ENCODE data around the gene EFEMP1.

Gene EFEMP1

DNA sequence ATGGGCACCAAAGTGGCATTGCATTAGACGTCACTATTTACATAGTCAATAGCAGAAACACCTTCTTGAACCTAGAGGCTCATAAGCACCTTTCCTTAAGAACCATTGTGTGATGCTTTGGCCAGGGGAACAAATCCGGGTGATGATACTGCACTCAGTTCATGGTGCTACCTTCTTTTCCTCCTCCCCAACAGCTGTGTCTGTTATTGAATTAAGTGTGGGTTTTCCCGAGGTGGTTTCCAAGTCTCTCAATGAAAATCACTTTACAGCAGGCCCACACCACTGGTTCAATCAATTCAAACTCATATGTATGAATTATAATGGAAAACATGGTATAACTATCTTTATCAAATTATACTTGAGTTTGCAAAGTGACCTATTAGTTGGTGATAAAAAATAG lies 9.3 kb upstream of the EFEMP1 start:
- no peak for DNase-seq

DNA sequence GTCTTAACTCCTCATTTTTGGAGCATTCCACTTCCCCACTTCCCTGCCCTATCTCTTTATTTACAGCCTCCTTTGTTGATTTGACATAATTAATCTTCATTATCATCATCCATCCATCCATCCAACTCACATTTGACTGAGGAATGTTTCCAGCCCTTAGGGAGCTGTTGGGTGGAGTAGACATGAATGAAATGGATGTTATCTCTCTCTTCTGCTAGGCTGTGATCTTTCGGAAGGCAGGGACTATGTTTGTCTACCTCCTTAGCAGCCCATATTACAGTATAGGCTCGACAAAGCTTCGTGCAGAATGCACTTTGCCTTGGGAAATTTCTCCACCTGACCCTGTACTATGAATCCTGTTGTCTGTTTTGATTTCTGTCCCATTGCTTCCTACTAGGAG lies 7.7 kb upstream of the EFEMP1 start:
- no peak for DNase-seq

DNA sequence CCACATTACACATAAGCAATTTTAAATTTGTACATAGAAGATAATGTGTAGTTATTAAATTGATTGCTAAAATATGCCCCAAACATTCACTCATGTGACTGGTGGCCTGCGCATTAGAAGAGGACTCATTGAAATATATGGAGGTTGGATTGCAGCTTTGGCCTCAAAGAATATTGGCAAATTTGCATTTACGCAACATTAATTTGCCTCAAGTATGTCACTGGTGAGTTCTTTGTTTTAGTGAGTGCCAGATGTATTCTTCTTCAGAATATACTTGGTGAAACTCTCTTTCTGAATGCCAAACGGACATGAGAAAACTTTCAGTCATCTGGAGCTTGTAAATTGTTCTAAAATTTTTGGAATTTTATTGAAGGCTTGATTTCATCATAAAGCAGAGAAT lies 5.9 kb upstream of the EFEMP1 start:
- DNase-seq = no peak

DNA sequence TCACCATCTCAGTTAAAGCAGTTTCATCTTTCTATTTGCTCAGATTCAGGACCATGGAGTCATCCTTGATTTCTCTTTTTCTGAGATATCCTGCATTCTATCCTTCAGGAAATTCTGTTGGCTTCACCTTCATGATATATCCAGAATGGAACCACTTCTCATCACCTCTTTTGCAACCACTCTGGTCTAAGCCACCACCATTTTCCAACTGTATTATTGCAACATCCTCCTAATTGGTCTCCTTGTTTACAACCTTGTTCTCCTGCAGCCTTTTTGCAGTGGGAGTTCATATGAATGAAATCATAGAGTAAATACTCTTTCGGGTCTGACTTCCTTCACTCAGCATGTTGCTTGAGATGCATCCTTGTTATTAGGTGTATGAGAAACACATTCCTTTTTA lies 3.4 kb upstream of the EFEMP1 start:
- DNase-seq = no peak

DNA sequence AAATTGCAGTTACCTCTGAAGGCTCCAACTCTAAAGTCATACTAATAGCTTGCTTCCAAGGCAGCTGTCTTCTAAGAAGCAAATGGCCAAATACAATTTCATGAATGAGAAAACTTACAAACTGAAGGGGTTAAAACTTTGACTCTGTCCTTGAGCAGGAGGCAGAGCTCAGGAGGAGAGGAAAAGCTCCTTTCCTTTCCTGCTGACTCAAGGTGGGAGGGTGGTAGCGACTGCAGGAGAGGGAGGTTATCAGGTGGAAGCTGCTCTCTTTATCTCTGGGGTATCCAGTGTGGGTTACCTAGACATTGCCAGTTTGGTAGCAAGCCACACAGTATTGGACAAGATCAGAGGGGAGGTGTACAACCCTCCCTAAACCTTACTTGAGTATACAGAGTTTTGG lies 2.7 kb upstream of the EFEMP1 start:
- no peak for DNase-seq

DNA sequence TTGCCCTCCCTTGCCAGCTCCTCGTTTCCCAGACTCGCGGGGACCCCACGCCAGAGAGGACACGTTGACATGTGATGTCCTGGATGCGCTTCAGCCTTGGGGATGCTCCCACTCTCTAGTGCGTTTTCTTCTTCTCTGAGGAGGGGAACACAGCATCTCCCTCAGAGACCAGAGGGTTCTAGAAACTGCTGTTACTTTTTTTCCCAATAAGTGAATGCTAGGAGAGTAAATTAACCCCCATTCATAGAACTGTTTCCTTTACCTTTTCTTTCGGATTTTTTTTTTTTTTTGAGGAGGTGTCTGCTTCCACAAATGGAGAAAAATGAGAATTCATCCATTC lies 370 bp upstream of the EFEMP1 start:
- DNase-seq = no peak

DNA sequence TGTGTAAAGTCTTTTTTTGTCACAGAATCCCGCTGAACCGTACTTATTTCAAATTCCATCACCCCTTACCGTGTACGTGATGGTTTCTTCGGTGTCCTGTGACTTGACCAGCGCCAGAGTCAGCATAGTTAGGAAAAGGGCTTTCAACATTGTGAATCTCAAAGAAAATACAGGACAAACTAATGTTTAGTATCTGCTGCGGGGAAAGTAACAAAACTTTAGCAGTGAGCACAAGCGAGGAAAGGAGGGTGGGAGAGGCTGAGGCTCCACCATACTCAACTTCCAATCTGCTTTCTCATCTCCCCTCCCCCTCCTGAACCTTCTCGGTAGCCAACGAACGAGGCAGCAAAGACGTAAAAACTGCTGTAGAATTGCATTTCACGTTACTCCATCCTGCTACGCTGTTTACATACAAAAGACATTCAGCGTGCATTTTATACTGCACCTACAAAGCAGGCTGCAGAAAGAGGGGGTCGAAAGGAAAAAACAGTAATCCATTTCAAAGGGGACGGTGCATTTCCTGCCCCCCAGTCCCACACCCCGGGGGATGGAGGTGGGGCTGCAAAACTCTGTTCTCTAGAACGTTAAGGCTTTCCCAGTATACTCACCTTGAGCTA lies 1.2 kb downstream of the EFEMP1 start:
- DNase-seq = no peak

DNA sequence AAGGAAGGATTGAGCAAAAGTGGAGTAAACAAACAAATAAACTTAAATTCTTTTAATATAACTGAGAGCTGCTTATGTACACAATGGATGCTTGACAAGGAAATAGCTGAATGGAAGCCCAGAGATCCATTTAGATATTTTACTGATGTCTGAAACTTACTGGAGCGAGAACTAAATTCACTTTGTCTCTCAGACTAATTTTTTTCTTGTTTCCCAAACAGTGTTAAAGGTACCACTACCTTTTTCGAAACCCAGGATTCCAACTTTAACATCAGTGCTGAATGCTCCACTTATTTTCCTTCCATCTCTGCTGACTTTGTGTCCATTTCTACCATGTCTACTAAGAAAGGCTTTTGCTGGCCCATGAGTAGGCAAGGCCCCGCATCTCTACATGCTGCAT lies 4.0 kb downstream of the EFEMP1 start:
- DNase-seq = no peak

DNA sequence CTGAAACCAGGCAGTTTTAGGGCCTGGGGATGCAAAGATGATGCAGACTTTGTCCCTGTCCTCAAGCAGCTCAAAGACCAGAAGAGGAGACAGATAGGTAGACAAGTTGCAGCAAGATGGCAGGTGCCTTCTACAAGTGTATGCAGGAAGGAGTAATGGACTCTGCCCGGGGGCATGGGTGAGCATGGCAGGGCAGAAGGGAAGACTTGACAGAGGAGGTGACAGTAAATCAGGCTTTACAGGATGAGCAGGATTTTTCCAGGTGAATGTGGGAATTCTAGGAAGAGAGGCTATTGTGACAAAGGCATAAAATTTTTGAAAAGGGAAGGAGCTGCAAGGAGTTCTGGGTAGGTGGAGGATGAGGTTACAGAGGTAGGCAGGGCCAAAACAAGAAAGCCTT lies 4.7 kb downstream of the EFEMP1 start:
- DNase-seq = no peak

DNA sequence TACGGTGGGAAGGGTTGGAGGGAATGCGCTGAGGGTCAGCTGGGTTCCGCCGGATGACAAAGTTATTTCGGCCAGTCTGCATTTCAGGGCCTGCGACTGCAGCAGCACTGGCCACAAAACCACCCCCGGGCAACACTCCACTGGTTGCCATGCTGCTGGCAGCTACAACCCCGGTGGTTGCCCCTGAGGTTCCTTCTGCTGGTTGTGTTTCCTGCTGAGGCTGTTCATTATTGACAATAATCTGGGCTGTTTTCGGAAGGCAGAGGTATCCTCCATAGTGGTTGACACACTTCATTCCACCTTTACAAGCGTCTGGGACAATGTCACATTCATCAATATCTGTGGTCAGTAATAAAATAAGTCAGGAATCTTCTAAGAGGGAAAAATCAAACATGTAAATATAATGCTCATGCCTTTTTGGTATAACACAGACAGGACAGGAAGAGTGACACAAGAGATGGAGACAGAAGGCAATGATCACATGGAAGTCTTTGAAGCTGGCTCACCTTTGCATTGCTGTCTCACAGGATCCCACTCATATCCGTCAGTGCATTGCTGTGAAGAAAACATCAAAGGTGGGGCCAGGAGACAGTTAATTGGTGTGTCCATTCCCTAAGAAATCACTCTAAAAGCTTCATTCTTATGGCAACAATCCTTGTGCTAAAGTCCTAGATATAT lies 5.7 kb downstream of the EFEMP1 start:
- DNase-seq = no peak

DNA sequence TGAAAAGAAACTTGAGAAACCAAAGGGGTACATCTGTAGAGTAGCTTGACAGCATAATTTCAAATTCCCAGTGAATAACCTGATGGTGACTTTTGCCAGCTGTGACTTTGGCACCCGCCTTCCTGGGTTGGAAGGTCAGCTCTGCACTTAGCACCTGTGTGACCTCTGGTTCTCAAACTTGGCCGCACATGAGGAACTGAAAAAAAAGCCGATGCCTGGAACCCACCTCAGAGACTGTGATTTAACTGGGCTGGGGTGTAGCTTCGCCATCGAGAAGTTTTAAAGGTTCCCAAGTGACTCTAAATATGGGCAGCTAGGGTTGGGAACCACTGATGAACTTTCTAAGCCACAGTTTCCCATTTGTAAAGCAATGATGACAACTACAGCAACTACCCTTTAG lies 6.5 kb downstream of the EFEMP1 start:
- no peak for DNase-seq

DNA sequence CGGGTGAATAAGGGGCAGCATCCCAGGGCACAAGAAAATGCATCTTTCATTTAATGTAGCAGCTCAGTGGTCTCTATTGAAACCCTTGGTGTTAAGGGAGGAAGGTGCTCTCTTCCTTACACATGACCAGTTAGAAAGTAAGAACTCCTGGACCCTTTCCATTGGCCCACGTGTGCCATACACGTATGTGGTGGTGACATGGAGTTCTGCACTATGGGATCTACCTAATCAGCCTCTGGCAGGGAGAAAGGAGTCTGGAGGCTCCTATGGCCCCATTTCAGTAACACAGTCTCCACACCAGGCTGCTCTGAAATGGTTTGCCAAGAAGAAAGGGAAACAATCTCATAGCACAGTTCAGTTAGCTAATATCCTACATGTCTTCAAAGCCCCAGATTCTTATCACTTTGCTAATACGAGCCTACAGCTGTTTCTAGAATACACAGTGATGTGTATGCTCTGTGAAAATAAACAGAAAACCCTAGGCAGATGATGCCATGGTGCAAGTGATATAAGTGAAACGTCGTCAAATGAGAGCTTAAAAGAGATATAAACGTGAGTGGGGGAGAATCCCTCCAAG lies 7.0 kb downstream of the EFEMP1 start:
- no peak for DNase-seq

DNA sequence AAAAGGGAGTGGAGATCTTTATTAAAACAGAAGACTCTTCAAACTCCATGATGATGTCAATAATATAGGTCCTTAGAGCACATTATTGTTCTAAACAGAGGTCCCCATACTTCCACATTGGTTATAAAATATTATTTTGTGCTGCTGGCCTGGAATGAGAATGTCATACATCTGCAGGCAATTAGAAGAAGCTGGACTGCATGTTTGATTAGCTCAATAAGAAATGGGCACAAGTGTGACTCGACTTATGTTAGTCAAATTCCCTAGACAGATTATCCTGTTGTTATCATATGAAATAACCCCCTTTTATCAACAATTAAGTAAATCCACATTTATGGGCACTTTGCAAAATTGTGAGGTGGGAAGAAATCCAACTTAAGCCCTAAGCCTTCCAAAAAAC lies 8.8 kb downstream of the EFEMP1 start:
- DNase-seq = no peak

DNA sequence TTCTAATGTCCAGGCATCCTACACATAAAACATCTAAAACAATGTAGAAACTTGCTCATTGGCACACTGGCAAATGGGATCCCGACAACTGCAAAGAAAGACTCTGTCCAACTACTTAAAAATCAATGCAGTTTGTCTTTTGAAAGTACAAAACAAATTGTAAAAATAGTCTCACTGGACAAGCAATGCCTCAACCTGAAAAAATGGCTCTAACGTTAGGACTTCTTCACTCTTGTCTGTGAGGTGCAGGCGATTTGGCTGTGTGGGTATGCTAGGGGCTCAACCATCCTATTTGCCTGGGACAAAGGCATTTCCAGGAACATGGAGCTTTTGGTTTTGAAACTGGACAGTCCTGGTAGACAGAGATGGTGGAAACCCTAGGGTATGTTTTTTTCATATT lies 10.7 kb downstream of the EFEMP1 start:
- DNase-seq = no peak

DNA sequence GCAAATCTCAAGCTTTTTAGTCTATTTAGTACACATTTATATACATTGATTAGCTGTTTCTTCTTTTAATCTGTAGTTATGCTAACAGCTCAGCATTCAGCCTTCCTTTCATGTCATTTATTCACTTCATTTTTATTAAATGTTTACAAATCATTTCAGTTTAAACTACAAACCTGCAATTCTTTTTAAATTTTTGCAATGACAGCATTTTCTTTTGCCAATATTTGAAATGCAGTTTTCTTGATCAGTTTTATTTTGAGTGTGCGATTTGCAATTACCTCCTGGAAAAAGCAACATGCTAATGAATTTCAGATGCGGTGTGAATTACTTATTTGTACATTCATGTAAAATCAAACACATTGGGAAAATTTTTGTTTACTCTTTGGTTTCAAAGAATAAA lies 13.5 kb downstream of the EFEMP1 start:
- DNase-seq = no peak

DNA sequence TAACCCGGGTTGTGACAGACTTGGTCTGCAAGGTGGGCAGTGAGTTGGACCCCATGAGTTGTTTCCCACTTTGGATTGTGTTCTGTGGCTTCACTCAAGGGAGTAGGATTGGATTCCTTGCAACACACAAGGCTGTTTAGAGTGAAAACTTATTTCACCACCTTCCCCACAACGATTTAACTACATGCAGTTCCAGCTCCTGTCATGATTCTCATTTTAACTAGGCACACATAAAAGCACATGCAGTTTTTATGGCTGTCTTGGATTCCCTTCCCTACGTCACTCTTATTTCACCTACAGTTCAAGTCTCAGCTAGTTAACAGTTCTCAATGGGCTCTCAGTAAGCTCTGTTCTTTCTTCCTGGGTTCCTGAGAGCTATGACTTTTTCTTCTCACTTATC lies 15.9 kb downstream of the EFEMP1 start:
- no peak for DNase-seq

DNA sequence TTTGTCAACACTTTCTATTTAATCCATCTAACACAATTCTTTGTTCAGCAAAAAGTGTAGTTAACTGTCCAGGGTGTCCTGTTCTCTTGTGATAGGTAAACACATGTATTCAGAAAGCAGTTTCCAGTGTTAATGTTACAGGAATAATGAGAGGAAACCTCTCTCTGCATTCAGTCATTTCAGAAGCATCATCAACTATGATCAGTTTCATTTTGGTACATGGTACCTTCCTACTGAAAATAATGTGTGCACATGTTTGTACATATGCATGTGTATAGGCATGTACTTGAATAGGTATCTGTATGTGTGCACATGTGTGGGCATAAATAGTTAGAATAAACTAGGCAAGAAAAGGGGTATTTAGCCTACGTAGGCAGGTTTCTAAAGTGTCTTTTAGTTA lies 16.6 kb downstream of the EFEMP1 start:
- no peak for DNase-seq

DNA sequence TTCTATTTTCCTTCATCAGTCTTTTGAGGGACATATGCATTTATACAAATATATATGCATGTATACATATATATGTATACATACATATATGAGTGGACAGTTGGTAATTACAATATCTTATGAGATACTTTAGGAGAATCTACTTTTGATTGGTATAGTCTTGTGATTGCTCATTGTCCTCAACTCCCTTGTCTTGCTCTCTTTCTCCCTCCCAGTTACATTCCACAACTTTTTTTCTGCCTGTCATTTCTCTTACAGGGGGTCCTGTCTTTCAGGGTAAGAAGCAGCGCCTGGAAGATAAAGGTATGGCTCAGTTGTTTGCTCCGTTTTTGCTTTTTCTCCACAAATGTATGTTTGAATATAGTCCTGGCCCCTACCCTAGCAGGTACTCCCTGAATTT lies 19.9 kb downstream of the EFEMP1 start:
- no peak for DNase-seq

DNA sequence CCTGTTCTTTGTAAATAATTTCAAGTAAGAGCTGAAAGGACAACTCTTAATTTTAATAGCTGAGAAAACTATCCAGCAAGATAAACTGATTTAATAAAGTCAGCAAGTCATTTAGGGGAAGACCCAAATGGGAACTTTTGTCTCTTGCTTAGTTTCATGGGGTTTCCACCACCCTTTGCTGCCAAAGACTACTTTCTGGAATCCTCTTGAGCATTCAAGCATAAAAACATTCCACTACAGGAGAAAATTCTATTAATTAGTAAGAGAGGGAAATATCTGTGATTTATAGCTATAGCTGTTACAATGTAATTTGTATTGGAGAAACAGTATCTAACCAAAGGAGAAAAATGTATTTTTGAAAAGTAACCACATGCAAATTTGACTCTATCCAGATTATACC lies 20.6 kb downstream of the EFEMP1 start:
- no peak for DNase-seq

DNA sequence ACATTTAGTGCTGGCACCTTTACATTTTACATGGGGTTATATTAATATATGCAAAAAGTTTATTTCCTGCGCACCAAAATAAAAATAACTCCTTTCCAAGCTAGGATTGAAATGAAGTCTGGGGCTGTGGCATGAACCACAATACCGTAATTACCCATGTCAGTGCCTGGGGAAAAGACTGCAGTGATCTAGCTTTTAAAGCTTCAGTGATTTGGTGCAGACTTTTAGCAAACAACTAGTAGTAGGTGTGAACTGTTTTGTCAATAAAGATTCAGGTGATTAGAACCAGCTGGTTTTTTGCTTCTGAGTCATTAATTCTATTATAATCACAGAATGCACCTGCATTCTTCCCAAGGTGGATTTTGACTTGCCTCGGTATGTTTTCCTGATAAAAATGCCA lies 21.2 kb downstream of the EFEMP1 start:
- DNase-seq = no peak

DNA sequence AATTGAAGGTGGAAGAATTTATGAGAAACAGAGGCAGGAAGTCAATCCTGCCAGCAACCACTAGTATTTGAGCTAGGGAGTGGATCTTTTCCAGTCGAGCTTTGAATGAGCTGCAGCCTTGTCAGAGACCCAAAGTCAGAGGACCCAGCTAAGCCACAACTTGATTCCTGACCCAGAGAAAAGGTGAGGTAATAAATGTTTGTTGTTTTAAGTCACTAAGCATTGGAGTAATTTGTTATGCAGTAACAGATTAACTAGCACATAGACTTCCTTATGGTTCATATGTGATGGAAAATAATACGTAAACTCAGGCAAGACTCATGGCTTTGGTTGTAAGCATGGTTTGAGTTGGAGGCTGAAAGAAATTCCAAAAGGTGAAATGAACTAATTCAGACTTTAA lies 21.6 kb downstream of the EFEMP1 start:
- no peak for DNase-seq

DNA sequence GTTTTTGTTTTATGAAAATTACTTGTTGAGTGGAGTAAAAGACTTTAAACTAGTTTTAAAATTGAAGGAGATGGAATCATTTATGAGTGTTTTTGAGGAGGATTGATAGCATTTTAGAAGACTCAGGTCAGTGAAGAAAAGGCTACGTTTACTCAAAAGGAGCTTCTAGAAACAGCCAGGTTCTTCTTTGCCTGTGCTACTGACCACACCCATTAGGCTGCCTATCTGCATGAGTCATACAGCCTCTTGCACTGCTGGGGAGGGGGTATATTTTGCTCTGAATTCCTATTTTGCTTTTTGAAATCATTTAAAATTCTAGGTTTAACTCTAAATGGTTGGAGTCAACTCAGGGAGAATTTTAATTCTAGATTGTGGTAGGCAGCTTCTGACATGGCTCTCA lies 22.3 kb downstream of the EFEMP1 start:
- no peak for DNase-seq

DNA sequence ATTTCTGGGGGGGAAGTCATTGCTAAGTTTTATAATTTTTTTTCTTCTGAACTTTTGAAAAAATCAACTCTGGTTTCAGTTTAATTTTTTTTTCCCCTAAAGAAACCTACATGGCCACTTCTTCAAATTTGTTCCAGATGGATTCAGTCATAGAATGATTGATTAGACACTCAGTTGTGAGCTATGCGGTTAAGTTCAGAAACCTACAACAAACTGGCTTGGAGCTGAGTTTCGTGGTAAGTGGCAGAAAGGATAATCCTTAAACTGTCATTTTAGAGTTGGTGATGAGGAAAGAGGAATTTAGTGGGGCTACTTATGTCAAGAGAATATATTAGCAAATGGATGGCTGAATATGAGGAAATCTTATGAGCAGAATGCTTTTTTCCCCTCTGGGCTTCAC lies 23.7 kb downstream of the EFEMP1 start:
- DNase-seq = no peak

DNA sequence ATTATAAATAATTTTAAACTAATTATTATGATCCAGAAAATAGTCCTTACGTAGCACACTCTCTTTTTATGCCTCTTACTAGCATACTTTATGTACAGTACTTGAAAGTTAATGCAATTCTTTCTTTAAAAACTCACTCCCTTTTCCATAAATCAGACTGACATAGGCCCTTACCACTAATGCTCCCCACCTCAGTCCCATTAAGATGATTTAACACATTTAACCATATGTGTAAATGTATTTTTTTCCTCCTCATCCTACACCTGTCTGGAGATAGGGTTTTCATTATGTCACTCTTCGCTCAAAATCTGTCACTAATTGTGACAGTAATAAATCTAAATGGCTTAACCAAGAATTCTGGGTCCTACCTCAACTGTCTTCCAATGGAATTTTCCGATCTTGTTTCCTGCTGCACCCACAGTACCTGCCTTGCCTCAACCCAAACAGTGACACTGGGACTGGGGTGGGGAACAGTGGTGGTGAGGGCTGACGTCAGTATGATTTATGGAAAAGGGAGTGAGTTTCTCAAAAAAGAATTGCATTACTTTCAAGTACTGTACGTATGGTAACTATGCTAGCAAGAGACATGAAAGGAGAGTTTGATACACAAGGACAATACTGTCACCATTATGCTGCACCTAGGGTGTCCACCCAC lies 25.1 kb downstream of the EFEMP1 start:
- DNase-seq = no peak

DNA sequence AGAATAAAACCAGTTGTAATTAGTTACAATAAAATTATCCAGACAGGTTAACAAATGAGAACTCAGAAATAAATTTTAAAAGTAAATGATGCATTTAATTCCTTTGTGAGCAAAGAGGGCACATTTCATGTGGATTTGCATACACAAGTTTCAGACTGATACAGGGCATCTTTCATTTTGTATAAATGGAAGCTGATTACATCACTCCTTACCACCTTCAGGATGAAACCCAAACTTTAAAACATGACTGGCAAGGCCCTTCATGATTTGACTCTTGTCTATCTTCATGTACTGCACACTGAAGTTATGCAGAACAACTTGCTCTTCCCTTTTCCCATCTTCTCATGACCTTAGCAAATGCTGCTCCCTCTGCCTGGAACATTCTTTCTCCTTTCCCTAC lies 26.9 kb downstream of the EFEMP1 start:
- DNase-seq = no peak
